GM18873 (cell line): ENCODE results near the gene MKNK1.
"Not testable (repeated sequence)": the region's sequence is repeated elsewhere in the genome, so short reads cannot be mapped to it uniquely, and the experiment has no call there.

Experiments used
- ATAC-seq: cut with Tn5 transposase; IDR thresholded peaks from one replicate; pipeline ENCODE4 v1.9.1; 2021; ENCODE audit warnings: mild to moderate bottlenecking, moderate library complexity, moderate number of reproducible peaks; ENCODE audit not compliant: unreplicated experiment, low FRiP score

MKNK1 gene

GRCh38 chr1:46603858-46604549 lies at the start of gene MKNK1:
Gene MKNK1, minus strand, starts transcription at chr1:46604268. Its CDS starts 20,941 bp downstream, at chr1:46583327.
- ATAC-seq: peak; percentile 79

- no peak for ATAC-seq
Observed at GRCh38 chr1:46653405-46653958, 49.4 kb upstream of the MKNK1 start.

- no peak for ATAC-seq
Observed at GRCh38 chr1:46652321-46653100, 48.4 kb upstream of the MKNK1 start.

- not testable (repeated sequence) for ATAC-seq
Observed at GRCh38 chr1:46651152-46651551, 47.1 kb upstream of the MKNK1 start.

- no peak for ATAC-seq
Observed at GRCh38 chr1:46650491-46650890, 46.4 kb upstream of the MKNK1 start.

GRCh38 chr1:46649764-46650163 lies 45.7 kb upstream of the MKNK1 start:
- ATAC-seq: no peak

- ATAC-seq: no peak
Observed at GRCh38 chr1:46647611-46648010, 43.5 kb upstream of the MKNK1 start.

- no peak for ATAC-seq
Observed at GRCh38 chr1:46646844-46647243, 42.8 kb upstream of the MKNK1 start.

- ATAC-seq: no peak
Observed at GRCh38 chr1:46646331-46646730, 42.3 kb upstream of the MKNK1 start.

GRCh38 chr1:46645815-46646214 lies 41.7 kb upstream of the MKNK1 start:
- no peak for ATAC-seq

GRCh38 chr1:46643368-46643775 lies 39.3 kb upstream of the MKNK1 start:
- ATAC-seq: no peak

- ATAC-seq: no peak
Observed at GRCh38 chr1:46642115-46642680, 38.1 kb upstream of the MKNK1 start.

GRCh38 chr1:46639547-46639946 lies 35.5 kb upstream of the MKNK1 start:
- ATAC-seq: no peak

- ATAC-seq: no peak
Observed at GRCh38 chr1:46638921-46639320, 34.9 kb upstream of the MKNK1 start.

GRCh38 chr1:46637444-46638083 lies 33.5 kb upstream of the MKNK1 start:
- ATAC-seq: no peak

GRCh38 chr1:46635205-46635604 lies 31.1 kb upstream of the MKNK1 start:
- ATAC-seq: no peak

GRCh38 chr1:46630719-46631118 lies 26.7 kb upstream of the MKNK1 start:
- ATAC-seq: no peak

GRCh38 chr1:46623743-46624644 lies 19.9 kb upstream of the MKNK1 start:
- ATAC-seq: no peak

- ATAC-seq: no peak
Observed at GRCh38 chr1:46622344-46622743, 18.3 kb upstream of the MKNK1 start.

- ATAC-seq: no peak
Observed at GRCh38 chr1:46621930-46622329, 17.9 kb upstream of the MKNK1 start.
